ENCODE measurements around the gene PLCB4. TPM values are rescaled to one million over a fixed set of nuclear protein-coding genes. Genes with fewer than 3 reads are reported as not detected.

Gene PLCB4
- total and polyA plus RNA-seq, 4 donors = 1.5 to 26.2 (median 10.8) TPM

GRCh38 chr20:9250511-9250910 lies 181.6 kb downstream of the PLCB4 start:
- H3K9me3 ChIP-seq (ENCODE audit: control insufficient read depth, low read length) = no peaks in the 10 kb centered on the region
- H3K4me1 ChIP-seq (ENCODE audit: control insufficient read depth in 1 of 2, insufficient read depth in 2 of 2, low read length in 2 of 2) = peaks cover 0 to 7% of the 10 kb centered on the region in 2 donors
- no peak for DNase-seq
- intact Hi-C loops (cut with DNase I) = no loop called here
- no peak for ATAC-seq (ENCODE audit: low FRiP score)
- H3K27me3 ChIP-seq (ENCODE audit: control insufficient read depth in 1 of 2, insufficient read depth in 2 of 2, low read length in 1 of 2) = no peaks in the 10 kb centered on the region
- WGBS, 2 donors = 94 to 95% methylated on average over 1 of the region's 1 CpG
- H3K4me3 ChIP-seq (ENCODE audit: low read length in 2 of 2) = no peak overlapping the region
- H3K27ac ChIP-seq (ENCODE audit: low read depth in 1 of 2, low read length in 2 of 2) = no peak overlapping the region
- no peaks in the 10 kb centered on the region for H3K36me3 ChIP-seq (ENCODE audit: control insufficient read depth in 1 of 2, insufficient read depth in 2 of 2, low read length in 1 of 2)

GRCh38 chr20:9253006-9253539 lies 184.2 kb downstream of the PLCB4 start:
- H3K4me1 ChIP-seq (ENCODE audit: control insufficient read depth in 1 of 2, insufficient read depth in 2 of 2, low read length in 2 of 2) = peaks cover 0 to 7% of the 10 kb centered on the region in 2 donors
- DNase-seq (no peak), ATAC-seq (ENCODE audit: low FRiP score) (peak; percentile 41)
- H3K36me3 ChIP-seq (ENCODE audit: control insufficient read depth in 1 of 2, insufficient read depth in 2 of 2, low read length in 1 of 2) = no peaks in the 10 kb centered on the region
- WGBS, 2 donors = 49 to 62% methylated on average over 4 of the region's 4 CpGs
- intact Hi-C loops (cut with DNase I) = no loop called here
- no peak overlapping the region for H3K4me3 ChIP-seq (ENCODE audit: low read length in 2 of 2)
- no peaks in the 10 kb centered on the region for H3K27me3 ChIP-seq (ENCODE audit: control insufficient read depth in 1 of 2, insufficient read depth in 2 of 2, low read length in 1 of 2)
- H3K27ac ChIP-seq (ENCODE audit: low read depth in 1 of 2, low read length in 2 of 2) = no peak overlapping the region
- H3K9me3 ChIP-seq (ENCODE audit: control insufficient read depth, low read length) = no peaks in the 10 kb centered on the region

- ATAC-seq (ENCODE audit: low FRiP score) = no peak
- H3K4me3 ChIP-seq (ENCODE audit: low read length in 2 of 2) = no peak overlapping the region
- H3K27ac ChIP-seq (ENCODE audit: low read depth in 1 of 2, low read length in 2 of 2) = no peak overlapping the region
- intact Hi-C loops (cut with DNase I) = no loop called here
- H3K27me3 ChIP-seq (ENCODE audit: control insufficient read depth in 1 of 2, insufficient read depth in 2 of 2, low read length in 1 of 2) = no peaks in the 10 kb centered on the region
- WGBS, 2 donors = 100% methylated on average over 1 of the region's 1 CpG
- H3K36me3 ChIP-seq (ENCODE audit: control insufficient read depth in 1 of 2, insufficient read depth in 2 of 2, low read length in 1 of 2) = no peaks in the 10 kb centered on the region
- peaks cover 0 to 7% of the 10 kb centered on the region in 2 donors for H3K4me1 ChIP-seq (ENCODE audit: control insufficient read depth in 1 of 2, insufficient read depth in 2 of 2, low read length in 2 of 2)
- H3K9me3 ChIP-seq (ENCODE audit: control insufficient read depth, low read length) = no peaks in the 10 kb centered on the region
- no peak for DNase-seq
Observed at GRCh38 chr20:9255171-9255570, 186.3 kb downstream of the PLCB4 start.

GRCh38 chr20:9256393-9256792 lies 187.5 kb downstream of the PLCB4 start:
- Histone ChIP-seq H3K27me3 (ENCODE audit: control insufficient read depth in 1 of 2, insufficient read depth in 2 of 2, low read length in 1 of 2) (no peaks in the 10 kb centered on the region), H3K4me3 (ENCODE audit: low read length in 2 of 2) (no peak overlapping the region), H3K27ac (ENCODE audit: low read depth in 1 of 2, low read length in 2 of 2) (no peak overlapping the region), H3K36me3 (ENCODE audit: control insufficient read depth in 1 of 2, insufficient read depth in 2 of 2, low read length in 1 of 2) (no peaks in the 10 kb centered on the region), H3K4me1 (ENCODE audit: control insufficient read depth in 1 of 2, insufficient read depth in 2 of 2, low read length in 2 of 2) (peaks cover 0 to 7% of the 10 kb centered on the region in 2 donors), H3K9me3 (ENCODE audit: control insufficient read depth, low read length) (no peaks in the 10 kb centered on the region)
- WGBS, 2 donors = 95 to 98% methylated on average over 3 of the region's 3 CpGs
- ATAC-seq (ENCODE audit: low FRiP score) (no peak), DNase-seq (no peak)
- intact Hi-C loops (cut with DNase I) = no loop called here

- ATAC-seq (ENCODE audit: low FRiP score) = no peak
- no peaks in the 10 kb centered on the region for H3K27me3 ChIP-seq (ENCODE audit: control insufficient read depth in 1 of 2, insufficient read depth in 2 of 2, low read length in 1 of 2)
- no peak overlapping the region for H3K27ac ChIP-seq (ENCODE audit: low read depth in 1 of 2, low read length in 2 of 2)
- H3K4me3 ChIP-seq (ENCODE audit: low read length in 2 of 2) = no peak overlapping the region
- no peak for DNase-seq
- H3K4me1 ChIP-seq (ENCODE audit: control insufficient read depth in 1 of 2, insufficient read depth in 2 of 2, low read length in 2 of 2) = peaks cover 0 to 3% of the 10 kb centered on the region in 2 donors
- no peaks in the 10 kb centered on the region for H3K9me3 ChIP-seq (ENCODE audit: control insufficient read depth, low read length)
- 94 to 95% methylated on average over 1 of the region's 1 CpG for WGBS, 2 donors
- intact Hi-C loops (cut with DNase I) = no loop called here
- H3K36me3 ChIP-seq (ENCODE audit: control insufficient read depth in 1 of 2, insufficient read depth in 2 of 2, low read length in 1 of 2) = no peaks in the 10 kb centered on the region
Observed at GRCh38 chr20:9258901-9259300, 190.0 kb downstream of the PLCB4 start.

- Histone ChIP-seq H3K36me3 (ENCODE audit: control insufficient read depth in 1 of 2, insufficient read depth in 2 of 2, low read length in 1 of 2) (no peaks in the 10 kb centered on the region), H3K4me3 (ENCODE audit: low read length in 2 of 2) (no peak overlapping the region), H3K27ac (ENCODE audit: low read depth in 1 of 2, low read length in 2 of 2) (no peak overlapping the region), H3K27me3 (ENCODE audit: control insufficient read depth in 1 of 2, insufficient read depth in 2 of 2, low read length in 1 of 2) (no peaks in the 10 kb centered on the region), H3K9me3 (ENCODE audit: control insufficient read depth, low read length) (no peaks in the 10 kb centered on the region), H3K4me1 (ENCODE audit: control insufficient read depth in 1 of 2, insufficient read depth in 2 of 2, low read length in 2 of 2) (peaks cover 0 to 3% of the 10 kb centered on the region in 2 donors)
- no peak for DNase-seq
- intact Hi-C loops (cut with DNase I) = no loop called here
- no peak for ATAC-seq (ENCODE audit: low FRiP score)
Observed at GRCh38 chr20:9260027-9260426, 191.1 kb downstream of the PLCB4 start.

GRCh38 chr20:9261781-9262180 lies 192.9 kb downstream of the PLCB4 start:
- DNase-seq (no peak), ATAC-seq (ENCODE audit: low FRiP score) (no peak)
- 95 to 97% methylated on average over 2 of the region's 2 CpGs for WGBS, 2 donors
- intact Hi-C loops (cut with DNase I) = no loop called here
- Histone ChIP-seq H3K36me3 (ENCODE audit: control insufficient read depth in 1 of 2, insufficient read depth in 2 of 2, low read length in 1 of 2) (no peaks in the 10 kb centered on the region), H3K27ac (ENCODE audit: low read depth in 1 of 2, low read length in 2 of 2) (no peak overlapping the region), H3K4me3 (ENCODE audit: low read length in 2 of 2) (no peak overlapping the region), H3K4me1 (ENCODE audit: control insufficient read depth in 1 of 2, insufficient read depth in 2 of 2, low read length in 2 of 2) (peaks cover 0 to 3% of the 10 kb centered on the region in 2 donors), H3K9me3 (ENCODE audit: control insufficient read depth, low read length) (no peaks in the 10 kb centered on the region), H3K27me3 (ENCODE audit: control insufficient read depth in 1 of 2, insufficient read depth in 2 of 2, low read length in 1 of 2) (no peaks in the 10 kb centered on the region)

- intact Hi-C loops (cut with DNase I) = no loop called here
- Histone ChIP-seq H3K36me3 (ENCODE audit: control insufficient read depth in 1 of 2, insufficient read depth in 2 of 2, low read length in 1 of 2) (no peaks in the 10 kb centered on the region), H3K4me3 (ENCODE audit: low read length in 2 of 2) (no peak overlapping the region), H3K27me3 (ENCODE audit: control insufficient read depth in 1 of 2, insufficient read depth in 2 of 2, low read length in 1 of 2) (no peaks in the 10 kb centered on the region), H3K27ac (ENCODE audit: low read depth in 1 of 2, low read length in 2 of 2) (no peak overlapping the region), H3K9me3 (ENCODE audit: control insufficient read depth, low read length) (no peaks in the 10 kb centered on the region), H3K4me1 (ENCODE audit: control insufficient read depth in 1 of 2, insufficient read depth in 2 of 2, low read length in 2 of 2) (peaks cover 0 to 3% of the 10 kb centered on the region in 2 donors)
- WGBS, 2 donors = 23 to 24% methylated on average over 3 of the region's 3 CpGs
- ATAC-seq (ENCODE audit: low FRiP score) (no peak), DNase-seq (no peak)
Observed at GRCh38 chr20:9262653-9263194, 193.8 kb downstream of the PLCB4 start.

- WGBS, 2 donors = 14 to 23% methylated on average over 2 of the region's 2 CpGs
- Histone ChIP-seq H3K27me3 (ENCODE audit: control insufficient read depth in 1 of 2, insufficient read depth in 2 of 2, low read length in 1 of 2) (no peaks in the 10 kb centered on the region), H3K4me1 (ENCODE audit: control insufficient read depth in 1 of 2, insufficient read depth in 2 of 2, low read length in 2 of 2) (no peaks in the 10 kb centered on the region), H3K36me3 (ENCODE audit: control insufficient read depth in 1 of 2, insufficient read depth in 2 of 2, low read length in 1 of 2) (no peaks in the 10 kb centered on the region), H3K4me3 (ENCODE audit: low read length in 2 of 2) (no peak overlapping the region), H3K27ac (ENCODE audit: low read depth in 1 of 2, low read length in 2 of 2) (no peak overlapping the region), H3K9me3 (ENCODE audit: control insufficient read depth, low read length) (no peaks in the 10 kb centered on the region)
- ATAC-seq (ENCODE audit: low FRiP score) = no peak
- intact Hi-C loops (cut with DNase I) = no loop called here
- DNase-seq = no peak
Observed at GRCh38 chr20:9269280-9269971, 200.5 kb downstream of the PLCB4 start.

Data from aorta (tissue), 5 donors.